HPDE6-E6E7 (cell line): Measurements from ENCODE around the gene SLC41A1.

Experiments used
- DNase-seq: peaks from one replicate; pipeline ENCODE4 v3.0.0; 2011; ENCODE audit warnings: missing footprints; ENCODE audit errors: extremely low spot score

SLC41A1 gene

DNA sequence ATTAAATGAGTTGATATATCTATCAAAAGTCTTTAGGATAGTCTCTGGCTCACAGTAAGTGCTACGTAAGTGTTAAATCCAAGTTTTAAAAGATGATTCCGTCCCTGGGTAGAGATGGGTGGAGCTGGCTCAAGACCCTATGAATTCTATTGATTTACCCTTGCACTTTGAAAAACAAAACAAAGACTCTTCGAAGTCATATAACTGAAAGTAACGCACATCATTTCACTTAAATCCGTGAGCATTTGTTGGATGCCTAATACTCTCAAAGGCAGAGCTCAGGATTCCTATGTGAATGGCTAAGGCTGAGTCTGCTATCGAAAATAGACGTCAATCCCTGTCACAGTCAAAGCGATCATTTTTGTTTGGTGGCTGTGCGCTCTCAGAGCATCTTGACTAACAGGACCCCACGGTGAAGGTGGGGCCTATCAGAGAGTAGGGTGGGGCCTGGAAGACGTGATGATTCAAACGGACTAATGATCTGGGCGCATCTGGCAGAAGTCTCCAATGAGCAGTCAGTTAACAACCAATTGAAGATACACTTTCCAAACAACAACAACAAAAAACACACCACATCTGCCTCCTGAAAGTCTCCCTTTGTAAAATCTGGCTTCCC lies 61.9 kb downstream of the SLC41A1 start:
- no peak for DNase-seq

DNA sequence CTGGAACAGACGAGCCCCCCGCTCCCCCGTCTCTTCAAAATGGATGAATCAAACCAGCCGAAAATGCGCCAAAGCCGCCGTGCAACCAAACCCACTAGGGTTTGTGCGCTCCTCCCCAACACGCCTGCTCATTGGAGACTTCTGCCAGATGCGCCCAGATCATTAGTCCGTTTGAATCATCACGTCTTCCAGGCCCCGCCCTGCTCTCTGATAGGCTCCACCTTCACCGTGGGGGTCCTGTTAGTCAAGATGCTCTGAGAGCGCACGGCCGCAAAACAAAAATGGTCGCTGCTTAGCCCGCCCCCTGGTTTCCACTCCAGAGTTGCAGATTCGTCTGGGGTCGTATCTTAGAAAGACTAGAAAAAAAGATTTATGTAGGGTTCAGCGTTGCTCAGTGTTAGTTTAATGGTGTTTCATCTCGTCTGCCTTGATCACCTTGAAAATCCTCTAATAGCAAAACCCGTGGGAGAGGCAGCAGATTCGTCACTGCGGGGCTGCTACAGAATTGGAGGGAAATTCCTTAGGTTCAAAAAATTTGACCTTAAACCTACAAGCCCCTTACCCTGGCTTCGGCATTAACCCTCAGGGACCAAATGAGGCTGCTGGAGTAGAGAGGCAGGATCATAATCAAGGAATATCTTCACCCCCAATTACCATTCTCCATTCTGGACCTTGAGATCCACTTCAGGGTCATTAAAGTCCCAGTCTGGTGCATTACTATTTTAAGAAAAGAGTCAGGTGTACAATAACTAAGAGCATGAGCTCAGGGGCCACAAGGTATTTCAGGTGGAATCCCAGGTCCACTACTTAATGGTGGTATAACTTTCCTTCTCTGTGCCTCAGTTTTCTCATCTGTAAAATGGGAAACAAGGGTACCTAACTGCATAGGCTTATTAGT lies 62.6 kb downstream of the SLC41A1 start, which contains the start of gene NUCKS1:
Gene NUCKS1, minus strand, starts transcription at position 45 of the 898 bp plus-strand sequence. CDS start 209 bp downstream, outside the sequence.
- peak; percentile 72 for DNase-seq

DNA sequence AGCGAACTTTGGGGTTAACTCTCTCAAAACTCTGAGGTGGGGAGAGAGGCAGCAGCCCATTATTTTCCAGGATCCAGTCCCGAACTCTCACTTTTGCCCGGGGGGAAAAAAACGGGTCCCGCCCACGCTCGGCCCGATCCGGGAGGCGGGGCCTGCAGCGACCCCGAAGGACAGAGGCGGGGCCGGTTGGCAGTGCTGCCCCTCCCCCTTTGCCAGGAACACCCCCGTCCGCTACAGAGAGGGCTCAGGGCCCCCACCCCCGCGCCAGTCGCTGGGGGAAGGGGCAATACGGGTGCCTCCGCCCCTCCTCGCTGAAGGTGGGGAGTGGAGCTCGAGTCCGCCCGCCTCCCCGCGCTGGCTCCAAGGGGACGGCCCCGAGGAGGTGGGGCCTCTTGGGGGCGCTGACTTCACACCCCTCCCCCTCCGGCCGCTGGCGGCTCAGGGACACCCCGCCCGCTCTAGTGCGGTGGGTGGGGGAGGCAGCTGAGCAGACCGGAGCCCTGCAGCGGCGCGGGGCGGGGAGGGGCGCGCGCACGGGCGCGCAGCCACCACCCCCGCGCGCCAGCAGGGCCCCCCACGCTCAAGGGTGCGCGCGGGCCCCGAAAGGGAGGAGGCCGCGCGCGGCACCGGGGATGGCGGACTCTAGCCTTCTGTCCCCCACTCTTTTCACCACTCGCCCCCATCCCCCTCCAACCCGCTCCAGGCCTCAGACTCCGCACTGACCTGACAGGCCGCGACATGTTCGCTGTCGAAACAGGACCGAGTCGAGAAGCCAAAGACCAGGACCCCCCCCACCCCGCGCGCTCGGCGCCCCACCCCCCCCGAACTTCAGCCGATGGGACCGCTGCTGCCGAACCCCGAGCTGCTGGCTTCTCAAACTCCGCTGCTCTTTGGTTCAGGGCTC lies 63.5 kb downstream of the SLC41A1 start:
- peak; percentile 93 for DNase-seq

DNA sequence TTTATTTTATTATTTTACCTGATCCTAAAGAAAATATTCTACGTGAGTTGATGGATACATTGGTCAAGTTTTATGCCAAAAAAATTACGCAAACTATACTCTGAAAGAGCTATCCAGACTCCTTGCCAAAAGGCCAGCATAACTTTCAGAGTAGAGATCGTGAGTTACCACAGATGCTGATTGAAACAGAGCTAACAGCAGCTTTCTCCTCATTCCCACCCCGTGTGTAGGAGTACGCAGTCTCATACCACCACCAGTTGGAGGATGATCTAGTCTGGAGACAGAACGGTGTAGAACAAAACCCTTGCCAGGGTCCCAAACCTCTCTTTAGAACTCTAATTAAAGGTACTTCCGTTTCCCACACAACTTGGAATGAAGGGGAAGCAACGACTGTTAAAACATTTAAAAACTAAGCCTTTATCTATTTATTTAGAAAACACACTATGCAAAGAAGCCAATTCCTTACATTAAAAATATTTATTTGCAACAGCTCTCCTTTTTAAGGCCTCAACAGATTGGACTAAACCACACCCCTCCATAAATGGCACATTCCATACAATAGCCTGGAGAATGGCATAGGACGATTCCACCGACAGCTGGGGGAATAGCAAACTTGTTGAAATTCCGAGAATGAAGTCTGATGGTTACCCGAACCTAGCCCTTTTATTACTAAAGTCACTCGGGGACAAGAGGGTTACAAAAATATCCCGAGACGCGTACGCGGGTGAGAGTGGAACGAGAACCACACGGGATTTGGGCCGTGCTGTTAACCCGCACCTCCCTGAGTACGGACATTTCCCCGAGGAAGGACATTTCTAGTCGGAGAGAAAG lies 64.4 kb downstream of the SLC41A1 start:
- DNase-seq, result peak; percentile 4

DNA sequence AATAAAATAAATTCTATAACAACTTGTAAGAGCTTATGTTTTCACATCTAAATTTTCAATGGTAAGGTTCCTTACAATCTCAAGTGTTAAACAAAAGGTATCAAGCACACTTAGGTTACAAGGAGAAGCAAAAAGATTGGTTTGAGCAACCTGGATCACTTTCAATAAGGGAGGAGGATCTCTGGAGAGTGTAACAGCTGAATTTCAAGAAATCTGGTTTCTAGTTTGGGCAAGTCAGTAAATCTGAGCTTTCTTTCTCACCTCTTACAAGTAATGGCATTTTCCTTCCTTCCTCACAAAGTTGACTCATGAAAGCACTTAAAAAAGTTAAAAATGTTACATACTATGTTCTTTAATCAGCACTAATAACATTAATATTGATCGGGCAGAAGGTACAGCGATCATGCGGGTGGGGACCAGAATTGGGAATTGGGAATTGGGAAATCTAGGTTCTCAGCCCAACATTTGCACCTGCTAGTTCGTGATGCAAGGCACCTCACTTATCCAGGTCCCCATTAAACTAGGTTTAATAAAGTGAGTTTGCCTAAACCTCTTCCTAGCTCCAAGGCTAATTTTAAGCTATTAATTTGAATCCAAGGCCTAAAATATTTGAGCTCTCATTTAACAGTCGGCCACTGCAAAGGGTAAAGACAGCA lies 66.1 kb downstream of the SLC41A1 start:
- no peak for DNase-seq

DNA sequence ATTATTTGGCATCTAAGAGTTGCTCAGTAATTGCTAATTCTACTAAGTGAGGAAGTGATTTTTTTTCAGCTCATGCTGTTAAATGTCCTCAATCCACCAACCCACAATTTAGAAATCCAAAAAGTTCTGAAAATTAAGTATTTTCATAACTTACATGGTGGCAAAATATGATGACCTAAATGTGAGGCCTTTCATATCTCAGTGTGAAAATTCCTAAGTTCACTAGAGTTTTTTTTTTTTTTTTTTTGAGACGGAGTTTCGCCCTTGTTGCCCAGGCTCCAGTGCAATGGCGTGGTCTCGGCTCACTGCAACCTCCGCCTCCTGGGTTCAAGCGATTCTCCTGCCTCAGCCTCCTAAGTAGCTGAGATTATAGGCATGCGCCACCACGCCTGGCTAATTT lies 68.6 kb downstream of the SLC41A1 start:
- DNase-seq, result no peak

DNA sequence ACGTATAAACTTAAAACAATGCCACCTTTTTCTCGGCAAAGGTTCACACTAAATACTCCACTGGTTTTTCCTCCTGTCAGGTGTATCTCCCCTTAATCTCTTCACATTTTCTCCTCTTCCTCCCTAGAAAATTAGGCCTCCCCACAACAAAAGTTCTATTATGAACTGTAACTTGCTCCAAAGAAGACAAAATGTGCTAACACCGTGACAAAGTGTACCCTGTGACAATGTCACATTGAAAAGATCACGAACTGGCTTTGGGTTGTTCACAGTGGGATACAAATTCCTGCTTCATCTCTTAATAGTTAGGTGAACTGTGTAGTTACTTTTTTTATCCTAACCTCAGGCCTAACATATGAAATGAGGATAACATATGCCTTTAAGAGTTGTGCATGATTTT lies 69.0 kb downstream of the SLC41A1 start:
- no peak for DNase-seq

DNA sequence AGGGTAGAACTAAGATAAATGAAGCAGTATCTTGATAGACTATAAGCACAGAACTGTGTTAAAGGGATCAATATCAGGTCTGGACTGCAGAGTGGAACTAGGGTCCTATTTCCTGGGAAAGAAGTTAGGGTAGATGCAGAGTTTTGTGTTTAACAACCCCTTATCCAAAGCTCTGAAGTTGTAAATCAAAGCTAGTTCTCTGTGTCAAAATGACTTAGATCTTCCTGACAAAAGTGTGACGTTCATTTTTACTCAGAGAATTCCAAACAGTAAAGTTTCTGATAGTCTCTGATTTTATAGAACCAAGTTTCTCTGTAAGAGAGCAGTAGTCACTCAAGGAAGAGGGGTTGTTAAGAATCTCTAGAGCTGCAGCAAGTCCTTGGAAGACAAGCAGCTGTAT lies 71.3 kb downstream of the SLC41A1 start:
- no peak for DNase-seq

DNA sequence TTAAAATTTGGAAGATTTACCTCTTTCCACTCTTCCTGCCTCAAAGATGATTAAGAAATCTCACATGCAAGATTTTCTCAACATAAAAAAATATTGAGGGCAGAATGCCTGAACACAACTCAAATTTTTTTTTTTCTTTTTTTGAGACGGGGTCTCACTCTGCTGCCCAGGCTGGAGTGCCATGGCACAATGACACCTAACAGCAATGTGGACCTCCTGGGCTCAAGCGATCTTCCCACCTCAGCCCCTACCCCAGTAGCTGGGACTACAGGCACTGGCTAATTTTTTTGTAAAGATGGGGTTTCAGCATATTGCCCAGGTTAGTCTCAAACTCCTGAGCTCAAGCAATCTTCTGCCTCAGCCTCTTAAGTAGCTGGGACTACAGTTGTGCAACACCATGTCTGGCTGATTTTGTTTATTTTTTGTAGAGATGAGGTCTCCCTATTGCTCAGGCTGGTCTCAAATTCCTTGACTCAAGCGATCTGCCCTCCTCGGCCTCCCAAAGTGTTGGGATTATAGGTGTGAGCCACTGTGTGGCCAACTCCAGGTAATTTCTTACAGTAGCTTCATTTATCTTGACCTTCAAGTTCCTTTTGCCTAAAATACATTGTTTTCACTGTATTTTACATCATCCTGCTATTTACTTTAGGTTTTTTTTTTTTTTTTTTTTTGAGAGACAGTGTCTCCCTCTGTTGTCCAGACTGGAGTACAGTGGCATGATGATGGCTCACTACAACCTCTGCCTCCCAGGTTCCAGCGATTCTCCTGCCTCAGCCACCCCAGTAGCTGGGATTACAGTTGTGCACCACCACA lies 73.4 kb downstream of the SLC41A1 start:
- DNase-seq, result no peak
